GM21515 (cell line): ENCODE data around the gene ZCCHC7.
"Not testable (repeated sequence)": the region's sequence is repeated elsewhere in the genome, so short reads cannot be mapped to it uniquely, and the experiment has no call there.

ENCODE experiments used
- ATAC-seq: cut with Tn5 transposase; IDR thresholded peaks from one replicate; pipeline ENCODE4 v1.9.1; 2021; ENCODE audit not compliant: unreplicated experiment

The ZCCHC7 gene

DNA sequence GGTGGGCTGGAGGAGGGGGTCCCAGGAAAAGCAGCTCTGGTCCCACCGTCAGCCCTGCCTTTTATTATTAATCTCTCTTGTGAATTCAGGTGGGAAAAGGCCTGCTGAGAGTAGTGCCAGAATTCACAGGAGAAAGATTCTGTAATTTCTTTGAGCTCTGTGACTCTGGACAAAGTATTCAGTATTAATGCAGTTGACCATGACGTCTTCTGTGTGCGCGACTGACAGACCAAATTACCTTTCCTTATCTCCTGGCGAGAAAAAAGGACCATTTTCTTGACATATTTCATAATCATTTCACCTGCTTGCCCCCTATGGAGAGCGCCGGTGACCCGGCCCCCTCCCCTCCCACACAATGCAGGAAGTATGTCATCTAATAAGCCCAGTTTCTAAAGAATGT is 275.3 kb downstream of the ZCCHC7 start:
- no peak for ATAC-seq

DNA sequence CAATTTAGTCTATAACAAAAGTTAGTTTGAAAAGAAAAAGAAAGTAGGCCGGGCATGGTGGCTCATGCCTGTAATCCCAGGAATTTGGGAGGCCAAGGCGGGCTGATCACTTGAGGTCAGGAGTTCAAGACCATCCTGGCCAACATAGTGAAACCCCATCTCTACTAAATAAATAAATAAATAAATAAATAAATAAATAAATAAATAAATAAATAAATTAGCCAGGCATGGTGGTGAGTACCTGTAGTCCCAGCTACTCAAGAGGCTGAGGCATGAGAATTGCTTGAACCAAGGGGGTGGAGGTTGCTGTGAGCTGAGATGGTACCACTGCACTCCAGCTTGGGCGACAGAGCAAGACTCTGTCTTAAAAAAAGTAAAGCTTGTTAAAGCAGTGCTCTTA is 277.6 kb downstream of the ZCCHC7 start:
- not testable (repeated sequence) for ATAC-seq

DNA sequence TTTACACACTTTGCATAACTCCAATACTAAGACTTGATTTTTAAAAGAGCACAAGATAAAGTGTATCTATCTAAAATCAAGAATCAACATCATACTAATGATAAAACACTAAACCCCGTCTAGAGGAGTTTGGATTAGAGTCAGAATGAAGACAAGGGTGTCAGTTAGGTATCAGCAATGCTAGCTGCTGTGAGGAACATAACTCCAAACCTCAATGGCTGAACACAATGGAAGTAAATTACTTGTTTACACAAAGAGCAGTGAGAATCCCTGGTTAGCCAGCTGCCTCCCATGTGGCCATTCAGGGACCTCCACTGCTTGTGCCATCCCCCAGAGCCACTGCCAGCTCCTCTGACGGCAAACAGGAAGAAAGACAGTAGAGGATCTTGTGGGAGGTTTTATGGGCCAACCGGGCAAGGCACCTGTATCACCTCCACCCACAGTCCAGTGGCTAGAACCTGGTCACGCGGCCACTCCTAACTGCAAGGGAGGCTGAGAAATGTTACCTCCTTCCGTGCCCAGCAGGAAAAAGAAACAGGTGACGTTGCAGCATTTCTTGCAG is 278.2 kb downstream of the ZCCHC7 start:
- no peak for ATAC-seq

DNA sequence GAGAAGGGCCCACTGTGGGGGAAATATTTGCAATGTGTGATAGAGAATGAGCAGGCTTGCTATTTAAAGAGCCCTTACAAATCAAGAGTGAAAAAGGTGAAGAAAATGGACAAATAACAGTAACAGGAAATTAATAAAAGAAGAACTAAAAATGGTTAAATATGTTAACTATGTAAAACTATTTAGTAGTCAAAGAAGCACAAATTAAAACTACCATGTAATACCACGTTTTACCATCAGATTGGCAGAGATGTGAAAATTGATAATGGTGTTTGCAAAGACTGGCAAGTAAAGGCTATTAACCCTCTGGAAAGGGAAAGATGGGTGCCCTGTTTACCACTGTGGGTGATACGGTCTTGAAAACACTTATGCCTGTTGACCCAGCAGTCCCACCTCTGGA is 279.0 kb downstream of the ZCCHC7 start:
- no peak for ATAC-seq

DNA sequence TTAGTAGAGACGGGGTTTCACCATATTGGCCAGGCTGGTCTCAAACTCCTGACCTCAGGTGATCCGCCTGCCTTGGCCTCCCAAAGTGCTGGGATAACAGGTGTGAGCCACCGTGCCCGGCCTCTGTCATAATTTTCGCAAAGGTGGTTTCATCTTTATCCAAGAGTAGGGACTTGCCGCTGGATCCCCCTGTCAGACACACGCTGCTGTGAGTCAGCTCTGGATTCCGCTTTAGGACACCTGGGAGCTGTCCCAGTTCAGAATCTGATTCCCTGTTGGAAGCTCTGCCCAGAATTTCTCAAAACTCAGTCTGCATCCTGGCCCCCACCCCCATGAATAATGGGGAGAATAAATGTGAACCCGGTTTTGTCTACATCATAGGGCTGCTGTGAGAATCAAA is 284.2 kb downstream of the ZCCHC7 start:
- no peak for ATAC-seq

DNA sequence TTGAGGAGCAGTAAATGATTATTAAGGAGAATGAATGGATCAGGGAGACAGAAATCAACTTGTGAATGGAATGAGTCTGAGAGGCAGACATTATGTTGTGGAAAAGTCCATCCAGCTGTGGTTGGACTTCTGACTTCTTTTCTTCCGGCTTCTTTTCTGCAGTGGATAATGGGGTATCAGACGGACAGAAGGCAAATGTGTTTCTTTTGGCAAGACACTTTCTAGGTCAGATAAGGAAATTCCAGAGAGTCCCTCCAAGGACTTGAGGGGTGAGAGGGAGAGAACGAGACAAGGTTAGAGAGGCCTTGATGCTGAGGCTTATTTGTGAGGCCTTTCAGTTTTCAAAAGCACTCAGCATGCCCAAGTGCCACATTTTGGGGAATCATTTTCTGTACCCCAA is 285.0 kb downstream of the ZCCHC7 start:
- ATAC-seq = no peak

DNA sequence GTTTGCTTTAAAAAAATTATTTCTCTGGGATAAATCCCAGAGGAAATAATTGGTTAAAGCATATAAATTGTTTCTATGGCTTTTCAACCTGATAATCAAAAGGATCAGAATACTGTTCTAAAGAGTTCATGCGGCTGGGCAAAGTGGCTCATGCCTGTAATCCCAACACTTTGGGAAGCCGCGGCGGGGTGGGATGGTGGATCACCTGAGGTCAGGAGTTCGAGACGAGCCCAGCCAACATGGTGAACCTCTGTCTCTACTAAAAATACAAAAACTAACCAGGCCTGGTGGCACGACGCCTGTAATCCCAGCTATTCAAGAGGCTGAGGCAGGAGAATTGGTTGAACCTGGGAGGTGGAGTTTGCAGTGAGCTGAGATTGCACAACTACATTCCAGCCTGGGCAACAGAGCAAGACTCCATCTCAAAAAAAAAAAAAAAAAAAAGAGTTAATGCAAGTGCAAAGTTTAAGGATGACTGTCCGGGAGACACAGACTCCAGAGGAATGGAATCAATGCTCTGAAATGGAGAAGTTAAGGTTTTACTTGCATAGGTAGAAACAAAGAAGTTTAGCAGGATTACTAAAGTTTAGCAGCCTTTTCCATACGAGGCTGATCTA is 285.5 kb downstream of the ZCCHC7 start:
- ATAC-seq = no peak

DNA sequence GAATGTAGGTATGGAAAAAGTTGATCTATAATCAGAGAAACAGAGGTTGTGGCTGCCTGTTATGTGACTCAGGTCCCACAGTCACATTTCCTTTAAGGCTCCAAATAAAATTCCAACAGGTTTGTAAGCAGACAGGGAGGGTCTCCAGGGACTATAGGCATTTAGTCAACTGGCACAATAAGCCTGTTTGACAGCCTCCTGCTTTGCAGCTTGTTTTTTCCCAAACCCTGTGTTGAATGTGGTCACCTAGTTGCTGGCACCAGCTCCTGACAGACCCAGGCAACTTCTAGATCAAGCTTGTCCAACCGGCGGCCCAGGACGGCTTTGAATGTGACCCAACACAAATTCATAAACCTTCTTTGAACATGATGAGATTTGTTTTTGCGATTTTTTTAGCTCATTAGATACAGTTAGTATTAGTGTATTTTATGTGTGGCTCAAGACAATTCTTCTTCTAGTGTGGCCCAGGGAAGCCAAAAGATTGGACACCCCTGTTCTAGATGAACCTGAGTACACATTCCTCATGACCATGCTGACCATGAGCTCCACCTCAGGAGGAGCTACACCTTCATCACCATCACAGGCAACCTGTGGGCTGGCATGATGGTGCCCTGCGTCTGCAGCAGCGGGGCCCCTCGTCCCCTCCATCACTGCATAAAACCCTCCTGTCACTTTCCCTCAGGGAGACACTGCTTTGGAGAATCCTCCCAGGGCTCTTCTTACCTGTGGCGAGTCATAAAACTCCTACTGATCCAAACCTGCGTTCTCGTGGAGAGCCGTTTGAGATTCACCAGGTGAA is 286.4 kb downstream of the ZCCHC7 start:
- no peak for ATAC-seq

DNA sequence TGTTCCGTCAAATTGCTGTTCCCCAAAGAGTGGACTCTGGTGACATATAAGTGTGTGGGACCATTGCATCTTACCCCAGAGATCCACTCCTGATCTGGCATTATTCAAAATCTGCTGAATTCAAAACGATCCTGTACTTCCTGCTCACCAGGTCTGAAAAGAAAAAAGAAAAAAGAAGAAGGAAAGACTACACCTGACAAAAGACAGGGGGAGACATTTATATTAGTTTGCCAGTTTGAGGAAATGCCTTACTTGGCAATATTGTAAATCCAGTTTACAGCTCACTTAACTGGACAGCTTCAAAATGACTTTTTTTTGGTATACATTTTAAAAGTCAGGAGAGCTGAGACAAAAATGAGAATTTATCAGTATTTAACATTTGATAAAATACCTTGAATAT is 287.1 kb downstream of the ZCCHC7 start:
- ATAC-seq = no peak
